D721Med (cell line): ENCODE data around the gene SLC29A1.

Source experiments
- DNase-seq: peaks from one replicate; pipeline ENCODE4 v3.0.0; 2011; ENCODE audit warnings: low spot score; ENCODE audit not compliant: insufficient read length
- FAIRE-seq: peaks from 2 replicates; lab custom pipeline; 2011; peaks lifted over from hg19 to GRCh38; lab: Jason Lieb, UNC
- CTCF ChIP-seq: IDR thresholded peaks from 2 replicates; pipeline ENCODE4 v1.5.1; 2012; ENCODE audit warnings: mild to moderate bottlenecking, control low read depth; ENCODE audit not compliant: insufficient read depth; ENCODE audit errors: missing control alignments

The SLC29A1 gene

GRCh38 chr6:44207966-44208365, 15.4 kb upstream of the SLC29A1 start:
- no peak for FAIRE-seq

GRCh38 chr6:44211284-44211683, 12.1 kb upstream of the SLC29A1 start:
- no peak for FAIRE-seq
- no peak for DNase-seq
- no peak for TF ChIP-seq CTCF

More at GRCh38 chr6:44207966-44208365, 15.4 kb upstream of the SLC29A1 start:
- TF ChIP-seq CTCF = no peak
- no peak for DNase-seq

GRCh38 chr6:44214307-44214706, 9.1 kb upstream of the SLC29A1 start:
- FAIRE-seq (no peak), DNase-seq (no peak)
- TF ChIP-seq CTCF = no peak

- no peak for TF ChIP-seq CTCF
- no peak for DNase-seq
- no peak for FAIRE-seq
These were observed 6.6 kb upstream of the SLC29A1 start, which contains the start of gene MYMX for GRCh38 chr6:44216677-44217331. Gene MYMX (plus strand): TSS chr6:44216926. CDS start chr6:44217472, 546 bp downstream.

GRCh38 chr6:44217332-44218143, 5.9 kb upstream of the SLC29A1 start:
- FAIRE-seq = no peak
- DNase-seq = no peak
- TF ChIP-seq CTCF = no peak

GRCh38 chr6:44219053-44219814, 4.2 kb upstream of the SLC29A1 start:
- TF ChIP-seq CTCF = no peak
- DNase-seq (peak; percentile 66), FAIRE-seq (no peak)
